SK-N-SH treated with all-trans-retinoic acid at 6 μM for 48 hours (cell line): ENCODE results near the gene SCO2.

Experiments
- ARNTL ChIP-seq: fragments of 450-650 bp; formaldehyde crosslinking; IDR thresholded peaks from 2 replicates; pipeline ENCODE4 v1.5.0; 2020; ENCODE audit warnings: low read depth, mild to moderate bottlenecking, moderate library complexity, borderline replicate concordance
- CREB5 ChIP-seq: fragments of 250-450 bp; sonication (Bioruptor Pico); IDR thresholded peaks from 2 replicates; pipeline ENCODE4 v1.5.1; 2020; ENCODE audit warnings: low read depth, mild to moderate bottlenecking, moderate library complexity
- CSDC2 ChIP-seq: fragments of 250-450 bp; sonication (Bioruptor Pico); IDR thresholded peaks from 2 replicates; pipeline ENCODE4 v1.5.0; 2020; ENCODE audit warnings: mild to moderate bottlenecking, moderate library complexity
- CSRNP3 ChIP-seq: fragments of 250-450 bp; sonication (Bioruptor Pico); IDR thresholded peaks from 2 replicates; pipeline ENCODE4 v1.5.1; 2021; ENCODE audit warnings: mild to moderate bottlenecking, moderate library complexity
- ESRRG ChIP-seq: fragments of 250-450 bp; sonication (Bioruptor Pico); IDR thresholded peaks from 2 replicates; pipeline ENCODE4 v1.6.1; 2021; ENCODE audit warnings: mild to moderate bottlenecking
- RARB ChIP-seq: fragments of 250-450 bp; sonication (Bioruptor Pico); IDR thresholded peaks from 2 replicates; pipeline ENCODE4 v1.8.0; 2021; ENCODE audit warnings: mild to moderate bottlenecking, moderate library complexity
- TCF4 ChIP-seq: fragments of 250-450 bp; sonication (Bioruptor Pico); IDR thresholded peaks from 2 replicates; pipeline ENCODE4 v1.8.0; 2021; ENCODE audit warnings: mild to moderate bottlenecking, moderate library complexity, borderline replicate concordance
- ZC3H10 ChIP-seq: fragments of 250-450 bp; sonication (Bioruptor Pico); IDR thresholded peaks from 2 replicates; pipeline ENCODE4 v1.5.1; 2021; ENCODE audit warnings: mild to moderate bottlenecking, moderate library complexity
- ZFP3 ChIP-seq: fragments of 250-450 bp; sonication (Bioruptor Pico); IDR thresholded peaks from 2 replicates; pipeline ENCODE4 v1.5.0; 2020; ENCODE audit warnings: mild to moderate bottlenecking, moderate library complexity
- ZFP30 ChIP-seq: fragments of 450-650 bp; formaldehyde crosslinking; IDR thresholded peaks from 2 replicates; pipeline ENCODE4 v1.5.0; 2022; ENCODE audit warnings: mild to moderate bottlenecking, moderate library complexity
- ZNF565 ChIP-seq: fragments of 450-650 bp; formaldehyde crosslinking; conservative IDR thresholded peaks from 2 replicates; pipeline ENCODE4 v1.5.0; 2020; ENCODE audit warnings: low read depth, mild to moderate bottlenecking, moderate library complexity
- TF ChIP-seq, protein P1 (sequence below): fragments of 250-450 bp; sonication (Bioruptor Pico); IDR thresholded peaks from 2 replicates; pipeline ENCODE4 v1.8.0; 2020; ENCODE audit warnings: mild to moderate bottlenecking, moderate library complexity, borderline replicate concordance

- TF ChIP-seq CREB5 (CRISPR knock-in tag) (no peak), CSDC2 (CRISPR knock-in tag) (no peak), TCF4 (no peak), ESRRG (no peak), CSRNP3 (CRISPR knock-in tag) (no peak), ARNTL (no peak), ZNF565 (CRISPR knock-in tag) (no peak), ZFP30 (CRISPR knock-in tag) (no peak), RARB (no peak), ZC3H10 (CRISPR knock-in tag) (no peak), ZFP3 (CRISPR knock-in tag) (no peak)
- TF ChIP-seq, protein P1, sequence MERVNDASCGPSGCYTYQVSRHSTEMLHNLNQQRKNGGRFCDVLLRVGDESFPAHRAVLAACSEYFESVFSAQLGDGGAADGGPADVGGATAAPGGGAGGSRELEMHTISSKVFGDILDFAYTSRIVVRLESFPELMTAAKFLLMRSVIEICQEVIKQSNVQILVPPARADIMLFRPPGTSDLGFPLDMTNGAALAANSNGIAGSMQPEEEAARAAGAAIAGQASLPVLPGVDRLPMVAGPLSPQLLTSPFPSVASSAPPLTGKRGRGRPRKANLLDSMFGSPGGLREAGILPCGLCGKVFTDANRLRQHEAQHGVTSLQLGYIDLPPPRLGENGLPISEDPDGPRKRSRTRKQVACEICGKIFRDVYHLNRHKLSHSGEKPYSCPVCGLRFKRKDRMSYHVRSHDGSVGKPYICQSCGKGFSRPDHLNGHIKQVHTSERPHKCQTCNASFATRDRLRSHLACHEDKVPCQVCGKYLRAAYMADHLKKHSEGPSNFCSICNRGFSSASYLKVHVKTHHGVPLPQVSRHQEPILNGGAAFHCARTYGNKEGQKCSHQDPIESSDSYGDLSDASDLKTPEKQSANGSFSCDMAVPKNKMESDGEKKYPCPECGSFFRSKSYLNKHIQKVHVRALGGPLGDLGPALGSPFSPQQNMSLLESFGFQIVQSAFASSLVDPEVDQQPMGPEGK (CRISPR knock-in tag), result no peak
Measured at GRCh38 chr22:50528682-50529415, 3.5 kb upstream of the SCO2 start.
